ENCODE results near the gene PRCC. TPM values are rescaled to one million over a fixed set of nuclear protein-coding genes. Genes with fewer than 3 reads are reported as not detected.

The PRCC gene
- total and polyA plus RNA-seq, 2 of the 13 experiments (the other 11 are each of a cell fraction or from before 2014, with no cell fraction given), result 24.2 to 40.5 TPM

- TF ChIP-seq ZSCAN5A (CRISPR knock-in tag; IDR thresholded peaks at IDR 0.05; ENCODE audit: borderline replicate concordance) (no peak), ZNF512B (CRISPR knock-in tag; IDR thresholded peaks at IDR 0.05; ENCODE audit: borderline replicate concordance) (no peak), ZNF576 (CRISPR knock-in tag; IDR thresholded peaks at IDR 0.05) (no peak), ZNF256 (CRISPR knock-in tag; conservative IDR thresholded peaks at IDR 0.05) (no peak), ZNF496 (CRISPR knock-in tag; IDR thresholded peaks at IDR 0.05; ENCODE audit: insufficient replicate concordance) (no peak), CENPT (CRISPR knock-in tag; IDR thresholded peaks at IDR 0.05; ENCODE audit: low read depth) (no peak), HMGXB4 (CRISPR knock-in tag; IDR thresholded peaks at IDR 0.05; ENCODE audit: borderline replicate concordance in 1 of 2, low read depth in 1 of 2) (0 out of 4 replicates have a peak, but pooled peaks of 1 of the 2 experiments have one; percentile 18), U2AF1 (optimal IDR thresholded peaks at IDR 0.05; ENCODE audit: low read depth, low read length) (no peak), ZGPAT (CRISPR knock-in tag; IDR thresholded peaks at IDR 0.05) (0 out of 2 replicates have a peak, but pooled peaks have one; percentile 51), CSRNP2 (CRISPR knock-in tag; conservative IDR thresholded peaks at IDR 0.05; ENCODE audit: low read depth) (no peak), MAX (IDR thresholded peaks at IDR 0.05) (no peak), FOSL2 (CRISPR knock-in tag; IDR thresholded peaks at IDR 0.05) (no peak), TEAD2 (CRISPR knock-in tag; IDR thresholded peaks at IDR 0.05) (no peak), PAF1 (CRISPR knock-in tag; IDR thresholded peaks at IDR 0.05) (no peak), NR2C2 (CRISPR knock-in tag; IDR thresholded peaks at IDR 0.05; ENCODE audit: borderline replicate concordance) (no peak), NR2F6 (IDR thresholded peaks at IDR 0.05) (peak; percentile 20; the same call in 1 of the 2 replicates), NR2F6 (CRISPR knock-in tag; IDR thresholded peaks at IDR 0.05) (peak; percentile 55; the same call in 1 of the 2 replicates)
Measured at GRCh38 chr1:156795787-156796186, 28.5 kb downstream of the PRCC start (continued).
